Measurements from ENCODE around the gene ITGB4. TPM values are rescaled to one million over a fixed set of nuclear protein-coding genes. Genes with fewer than 3 reads are reported as not detected.

Gene ITGB4
- total RNA-seq, 1 donor from 2014 or later: 0.54 TPM

- Mint-ChIP-seq H3K27ac (ENCODE audit: unreplicated experiment) (no peak overlapping the region), H3K27me3 (ENCODE audit: unreplicated experiment) (peaks cover 4% of the 10 kb centered on the region), H3K4me3 (ENCODE audit: unreplicated experiment) (no peak overlapping the region), H3K9me3 (ENCODE audit: unreplicated experiment) (no peaks in the 10 kb centered on the region), H3K36me3 (ENCODE audit: low read depth, unreplicated experiment) (peaks cover 60% of the 10 kb centered on the region), H3K4me1 (ENCODE audit: unreplicated experiment) (no peaks in the 10 kb centered on the region)
- no peak for TF ChIP-seq CTCF (IDR thresholded peaks at IDR 0.05; ENCODE audit: unreplicated experiment)
- DNase-seq (ENCODE audit: low spot score): no peak
These were observed 17.7 kb upstream of the ITGB4 start for GRCh38 chr17:75703591-75703990.

- no peaks in the 10 kb centered on the region for H3K4me1 Mint-ChIP-seq (ENCODE audit: unreplicated experiment)
- no peak overlapping the region for H3K4me3 Mint-ChIP-seq (ENCODE audit: unreplicated experiment)
- H3K27me3 Mint-ChIP-seq (ENCODE audit: unreplicated experiment): peaks cover 6% of the 10 kb centered on the region
- H3K27ac Mint-ChIP-seq (ENCODE audit: unreplicated experiment): no peak overlapping the region
- no peaks in the 10 kb centered on the region for H3K9me3 Mint-ChIP-seq (ENCODE audit: unreplicated experiment)
- H3K36me3 Mint-ChIP-seq (ENCODE audit: low read depth, unreplicated experiment): peaks cover 57% of the 10 kb centered on the region
- no peak for DNase-seq (ENCODE audit: low spot score)
- no peak for TF ChIP-seq CTCF (IDR thresholded peaks at IDR 0.05; ENCODE audit: unreplicated experiment)
These were observed 16.0 kb upstream of the ITGB4 start for GRCh38 chr17:75704963-75705875.

- no peak for TF ChIP-seq CTCF (IDR thresholded peaks at IDR 0.05; ENCODE audit: unreplicated experiment)
- Mint-ChIP-seq H3K27ac (ENCODE audit: unreplicated experiment) (no peak overlapping the region), H3K27me3 (ENCODE audit: unreplicated experiment) (peaks cover 4% of the 10 kb centered on the region), H3K4me3 (ENCODE audit: unreplicated experiment) (no peak overlapping the region), H3K4me1 (ENCODE audit: unreplicated experiment) (no peaks in the 10 kb centered on the region), H3K9me3 (ENCODE audit: unreplicated experiment) (no peaks in the 10 kb centered on the region), H3K36me3 (ENCODE audit: low read depth, unreplicated experiment) (peaks cover 47% of the 10 kb centered on the region)
- DNase-seq (ENCODE audit: low spot score): no peak
These were observed 15.1 kb upstream of the ITGB4 start for GRCh38 chr17:75706042-75706728.

GRCh38 chr17:75707079-75707571, 14.1 kb upstream of the ITGB4 start:
- H3K36me3 Mint-ChIP-seq (ENCODE audit: low read depth, unreplicated experiment): peaks cover 40% of the 10 kb centered on the region
- peak overlapping the region; percentile 76 for H3K4me3 Mint-ChIP-seq (ENCODE audit: unreplicated experiment)
- H3K27me3 Mint-ChIP-seq (ENCODE audit: unreplicated experiment): peaks cover 4% of the 10 kb centered on the region
- no peaks in the 10 kb centered on the region for H3K9me3 Mint-ChIP-seq (ENCODE audit: unreplicated experiment)
- no peak for TF ChIP-seq CTCF (IDR thresholded peaks at IDR 0.05; ENCODE audit: unreplicated experiment)
- no peaks in the 10 kb centered on the region for H3K4me1 Mint-ChIP-seq (ENCODE audit: unreplicated experiment)
- no peak for DNase-seq (ENCODE audit: low spot score)
- peak overlapping the region; percentile 54 for H3K27ac Mint-ChIP-seq (ENCODE audit: unreplicated experiment)

Data from endothelial cell (in vitro differentiated cells).